Purkinje cell (primary cell): Measurements from ENCODE around the gene SLC35A4. TPM values are rescaled to one million over a fixed set of nuclear protein-coding genes. Genes with fewer than 3 reads are reported as not detected.

Experiments
- polyA plus RNA-seq: library from polyadenylated mRNA; unstranded; fragments of >200 nt; fragmentation: Nextera tagmentation; gene quantifications from 2 replicates; pipeline ENCODE4 v1.2.1, GENCODE V29; 2014

Gene SLC35A4
- polyA plus RNA-seq = 8.9 and 9.9 TPM in 2 replicates

DNA sequence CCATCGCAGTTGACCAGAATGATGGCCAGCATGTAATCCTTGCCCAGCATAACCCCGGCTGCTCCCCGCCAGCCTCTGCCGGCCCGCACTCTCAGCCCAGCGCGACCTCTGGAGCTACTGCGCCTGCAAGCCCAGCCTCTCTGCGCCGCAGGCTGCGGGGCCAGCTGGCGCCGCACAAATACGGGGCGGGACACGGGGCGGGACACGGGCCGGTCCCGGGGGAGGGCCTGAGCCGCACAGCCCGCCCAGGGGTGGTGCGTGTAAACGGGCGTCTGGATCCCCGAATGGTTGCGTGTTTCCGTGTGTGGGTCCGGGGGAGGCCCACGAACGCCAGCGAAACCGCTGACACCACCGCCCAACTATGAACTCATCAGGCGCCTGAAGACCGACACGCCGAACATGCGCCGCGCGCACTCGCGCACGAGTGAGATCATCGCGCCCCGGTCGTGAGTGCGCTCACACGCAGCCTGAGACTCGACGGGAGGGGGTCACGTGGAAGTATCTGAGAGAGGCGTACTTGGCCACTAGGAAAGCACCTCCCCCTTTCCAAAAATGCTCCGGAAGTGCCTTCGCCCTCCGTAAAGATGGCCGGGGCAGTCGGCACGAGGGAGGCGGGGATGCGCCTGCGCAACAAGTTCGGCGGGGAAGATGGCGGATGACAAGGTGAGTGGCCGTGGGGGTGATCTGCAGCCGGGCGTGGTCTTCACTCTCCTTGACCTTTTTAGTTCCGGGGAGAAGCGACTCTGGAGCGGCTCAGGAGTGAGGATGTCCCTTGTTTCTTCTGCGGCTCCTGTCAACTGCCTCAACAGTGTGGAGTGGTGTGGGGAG lies at the start of gene SLC35A4, which contains the start of gene APBB3:
Gene SLC35A4, plus strand, starts transcription at position 633 of the 828 bp plus-strand sequence. CDS start 2,342 bp downstream, outside the sequence.
Gene APBB3, minus strand, starts transcription at position 403 of the 828 bp plus-strand sequence. Its CDS starts 353 bp downstream, at position 50.

GRCh38 chr5:140547508-140548299 lies 16.9 kb upstream of the SLC35A4 start, which contains the start of gene EIF4EBP3:
TSS of gene EIF4EBP3 (plus strand) at chr5:140547662. CDS start at chr5:140547738, 76 bp downstream.

GRCh38 chr5:140557136-140557805 lies 7.4 kb upstream of the SLC35A4 start, which contains the start of gene SRA1:
TSS of gene SRA1 (minus strand) at chr5:140557473. CDS start at chr5:140557452, 21 bp downstream.

Other genes starting within 250 kb of the SLC35A4 start
- 4.3 and 4.9 TPM in 2 replicates for gene HBEGF, start 218.2 kb upstream of the SLC35A4 start, polyA plus RNA-seq
- gene SLC4A9, start 204.6 kb upstream of the SLC35A4 start, polyA plus RNA-seq = 0.11 TPM in 1 of 2 replicates, not detected in the other
- gene ANKHD1, start 163.0 kb upstream of the SLC35A4 start, polyA plus RNA-seq = 42.8 TPM in 2 replicates
- gene EIF4EBP3, start 17.2 kb upstream of the SLC35A4 start, polyA plus RNA-seq = 5.5 and 7.7 TPM in 2 replicates
- gene SRA1, start 7.4 kb upstream of the SLC35A4 start, polyA plus RNA-seq = 50.0 and 58.4 TPM in 2 replicates
- gene APBB3, start 230 bp upstream of the SLC35A4 start, polyA plus RNA-seq = 15.8 and 19.0 TPM in 2 replicates
- 3.2 and 5.5 TPM in 2 replicates for gene CD14, start 68.3 kb downstream of the SLC35A4 start, polyA plus RNA-seq
- 0.35 TPM in 1 of 2 replicates, not detected in the other for gene TMCO6, start 74.6 kb downstream of the SLC35A4 start, polyA plus RNA-seq
- gene NDUFA2, start 82.8 kb downstream of the SLC35A4 start, polyA plus RNA-seq = 580 and 589 TPM in 2 replicates
- gene IK, start 83.0 kb downstream of the SLC35A4 start, polyA plus RNA-seq = 95.1 and 132 TPM in 2 replicates
- 5.1 and 5.7 TPM in 2 replicates for gene WDR55, start 100.1 kb downstream of the SLC35A4 start, polyA plus RNA-seq
- gene DND1, start 108.7 kb downstream of the SLC35A4 start, polyA plus RNA-seq = not detected in 2 replicates
- 68.3 and 76.9 TPM in 2 replicates for gene HARS1, start 126.5 kb downstream of the SLC35A4 start, polyA plus RNA-seq
- gene HARS2, start 126.6 kb downstream of the SLC35A4 start, polyA plus RNA-seq = 9.2 and 12.1 TPM in 2 replicates
- 44.8 and 45.9 TPM in 2 replicates for gene ZMAT2, start 135.6 kb downstream of the SLC35A4 start, polyA plus RNA-seq
- 5.3 and 10.1 TPM in 2 replicates for gene PCDHA1, start 221.3 kb downstream of the SLC35A4 start, polyA plus RNA-seq
- not detected in 2 replicates for gene PCDHA2, start 230.0 kb downstream of the SLC35A4 start, polyA plus RNA-seq
- 3.8 TPM in 1 of 2 replicates, not detected in the other for gene PCDHA3, start 236.2 kb downstream of the SLC35A4 start, polyA plus RNA-seq
- 0.62 and 10.7 TPM in 2 replicates for gene PCDHA4, start 242.2 kb downstream of the SLC35A4 start, polyA plus RNA-seq